Measurements from ENCODE around the gene VHLL.

- no peak for TF ChIP-seq CTCF (IDR thresholded peaks at IDR 0.05; ENCODE audit: poor library complexity)
- no peak for TF ChIP-seq EZH2 (IDR thresholded peaks at IDR 0.05; ENCODE audit: borderline replicate concordance)
- no peak for TF ChIP-seq EZH2phosphoT487 (IDR thresholded peaks at IDR 0.05; ENCODE audit: low read depth, severe bottlenecking, unreplicated experiment)
Observed at GRCh38 chr1:156337888-156338179, 38.7 kb upstream of the VHLL start.
